HL-60 (cell line): Measurements from ENCODE around the gene CEP112.

Experiments
- CTCF ChIP-seq: IDR thresholded peaks from one replicate; pipeline ENCODE4 v1.5.1; 2011; ENCODE audit warnings: low read length, control low read depth, inconsistent platforms; ENCODE audit not compliant: insufficient read depth
- GABPA ChIP-seq: IDR thresholded peaks from 2 replicates; pipeline ENCODE4 v1.6.1; 2012; ENCODE audit warnings: low read depth
- REST ChIP-seq: IDR thresholded peaks from 2 replicates; pipeline ENCODE4 v1.6.1; 2012; ENCODE audit warnings: low read depth; ENCODE audit not compliant: insufficient replicate concordance

- TF ChIP-seq CTCF (no peak), GABPA (no peak), REST (no peak)
These were observed 394.8 kb downstream of the CEP112 start for GRCh38 chr17:65797101-65797500.
